IPS-15b (cell line): Measurements from ENCODE around the gene MRPL20.

Experiments used
- H3K27me3 ChIP-seq: one replicate; pipeline ENCODE4 v1.6.1; 2013; ENCODE audit warnings: low read length; ENCODE audit not compliant: control insufficient read depth, insufficient read depth
- H3K36me3 ChIP-seq: one replicate; pipeline ENCODE4 v1.6.1; 2013; ENCODE audit warnings: low read length; ENCODE audit not compliant: control insufficient read depth, insufficient read depth
- H3K4me1 ChIP-seq: one replicate; pipeline ENCODE4 v1.6.1; 2013; ENCODE audit warnings: mild to moderate bottlenecking, low read length; ENCODE audit not compliant: control insufficient read depth, insufficient read depth
- H3K4me3 ChIP-seq: one replicate; pipeline ENCODE4 v1.5.1; 2013; ENCODE audit warnings: low read depth, low read length
- H3K9ac ChIP-seq: one replicate; pipeline ENCODE4 v1.6.1; 2013; ENCODE audit warnings: low read depth, mild to moderate bottlenecking, low read length
- H3K9me3 ChIP-seq: one replicate; pipeline ENCODE4 v1.6.1; 2013; ENCODE audit warnings: mild to moderate bottlenecking, low read length; ENCODE audit not compliant: control insufficient read depth, insufficient read depth

Gene MRPL20

DNA sequence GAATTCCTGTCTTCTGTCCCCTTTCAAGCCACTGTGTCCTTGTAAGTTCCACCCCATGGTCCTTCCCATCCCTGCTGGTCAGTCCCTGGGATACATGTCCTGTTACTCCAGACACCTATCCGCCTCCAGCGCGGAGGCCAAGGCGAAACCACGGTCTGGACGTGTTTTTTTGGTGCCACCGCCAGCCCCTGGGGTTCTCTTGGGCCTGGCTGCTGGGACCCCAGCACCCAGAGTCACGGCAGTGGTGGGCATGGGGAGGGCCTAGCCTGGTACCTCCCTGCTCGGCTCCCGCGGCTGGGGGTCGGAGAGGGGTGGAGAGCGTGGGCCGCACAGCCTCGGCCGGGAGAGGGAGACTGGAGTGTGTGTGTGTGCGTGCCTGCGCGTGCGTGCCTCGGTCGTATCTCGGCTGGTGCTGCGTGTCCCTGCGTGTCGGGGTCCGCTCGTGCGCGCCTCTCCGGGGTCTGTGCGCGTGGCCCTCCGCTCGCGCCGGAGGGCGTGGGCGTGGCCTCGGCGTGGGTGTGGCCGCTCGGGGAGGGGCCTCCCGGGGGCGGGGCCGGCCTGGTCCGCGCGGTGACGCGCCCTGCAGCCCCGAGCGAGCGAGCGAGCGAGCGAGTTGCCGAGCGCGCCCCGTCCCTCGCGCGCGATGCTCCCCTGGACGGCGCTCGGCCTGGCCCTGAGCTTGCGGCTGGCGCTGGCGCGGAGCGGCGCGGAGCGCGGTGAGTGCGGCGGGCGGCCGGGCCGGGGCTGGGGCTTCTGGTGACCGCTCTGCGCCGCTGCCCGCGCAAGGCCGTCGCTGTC, 28.2 kb upstream of the MRPL20 start, which contains the start of gene VWA1:
TSS of gene VWA1 (plus strand) at position 585 of the 798 bp plus-strand sequence. CDS start at position 644, 59 bp downstream.
- Histone ChIP-seq H3K4me3 (peak within 1 kb of the TSS; percentile 66), H3K9me3 (no peaks in the 10 kb centered on the region), H3K27me3 (peaks cover 3% of the 10 kb centered on the region), H3K36me3 (peaks cover 3% of the 10 kb centered on the region), H3K4me1 (peaks cover 7% of the 10 kb centered on the region), H3K9ac (peak within 1 kb of the TSS; percentile 70)

DNA sequence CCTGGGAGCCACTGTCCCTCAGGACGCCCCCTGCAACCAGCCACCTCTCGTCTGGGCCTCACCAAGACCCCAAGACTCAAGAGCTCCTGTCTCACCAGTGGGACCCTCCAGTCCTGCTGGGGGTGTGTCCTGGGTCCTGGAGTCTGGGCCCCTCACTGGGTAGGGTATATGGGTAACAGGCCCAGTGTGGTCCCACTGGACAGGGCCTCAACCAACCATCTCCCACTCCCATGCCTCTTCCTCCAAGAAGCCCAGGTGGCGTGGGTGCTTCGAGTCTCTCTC, 27.7 kb upstream of the MRPL20 start:
- H3K4me1 ChIP-seq, result peaks cover 7% of the 10 kb centered on the region
- no peaks in the 10 kb centered on the region for H3K9me3 ChIP-seq
- H3K4me3 ChIP-seq, result peak overlapping the region; percentile 66
- H3K36me3 ChIP-seq, result peaks cover 3% of the 10 kb centered on the region
- peak overlapping the region; percentile 70 for H3K9ac ChIP-seq
- H3K27me3 ChIP-seq, result peaks cover 3% of the 10 kb centered on the region

DNA sequence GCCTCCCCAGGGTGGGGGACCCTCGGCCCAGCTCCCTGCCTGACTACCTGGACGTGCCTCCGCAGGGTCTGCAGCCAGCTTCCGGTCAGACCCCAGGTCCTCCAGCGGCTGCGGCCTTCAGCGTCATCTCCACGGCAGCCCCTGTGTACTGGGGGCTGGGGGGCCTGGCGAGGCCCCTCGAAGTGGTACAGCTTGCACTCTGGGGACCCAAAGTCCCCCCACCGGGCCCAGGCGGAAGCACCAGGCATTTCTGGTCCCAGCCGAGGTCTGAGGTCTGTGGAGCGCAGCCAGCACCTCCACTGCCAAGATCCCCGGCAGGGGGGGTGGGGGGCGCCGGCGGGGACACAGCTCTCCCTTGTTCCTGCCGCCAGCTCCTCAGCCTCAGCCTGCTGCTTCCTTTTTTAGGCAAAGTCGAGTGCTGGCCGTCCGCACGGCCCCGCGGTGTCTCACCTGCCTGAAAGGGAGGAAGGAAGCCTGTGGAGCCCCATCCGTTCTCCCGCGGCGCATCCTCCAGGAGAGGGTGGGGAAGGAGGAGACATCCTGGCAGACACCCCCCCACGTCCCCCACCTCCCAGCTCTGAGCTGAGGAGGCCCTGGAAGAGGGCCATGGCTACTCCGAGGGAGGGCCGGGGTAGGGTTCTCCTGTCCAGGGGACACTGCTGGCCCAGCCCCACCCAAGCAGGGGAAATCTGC, 27.2 kb upstream of the MRPL20 start:
- Histone ChIP-seq H3K36me3 (peaks cover 3% of the 10 kb centered on the region), H3K27me3 (peaks cover 3% of the 10 kb centered on the region), H3K9ac (peak overlapping the region; percentile 70), H3K4me3 (no peak overlapping the region), H3K9me3 (no peaks in the 10 kb centered on the region), H3K4me1 (peaks cover 7% of the 10 kb centered on the region)

DNA sequence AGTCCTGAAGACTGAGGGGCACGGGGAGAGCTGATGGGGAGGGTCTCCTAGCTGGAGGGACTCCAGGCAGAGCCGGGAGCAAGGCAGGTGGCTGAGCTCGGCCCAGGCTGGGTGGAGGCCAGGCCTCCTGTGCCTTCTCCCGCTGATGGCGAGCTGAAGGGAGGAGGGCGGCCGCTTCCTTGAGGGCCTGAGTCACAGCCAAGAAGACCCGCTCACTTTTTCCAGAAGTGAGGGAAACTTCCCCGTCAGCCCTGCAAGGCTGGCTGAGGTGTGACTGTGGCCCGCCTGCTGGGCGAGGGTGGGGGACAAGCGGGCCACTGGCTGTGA, 26.7 kb upstream of the MRPL20 start:
- H3K27me3 ChIP-seq, result peaks cover 3% of the 10 kb centered on the region
- peaks cover 7% of the 10 kb centered on the region for H3K4me1 ChIP-seq
- H3K36me3 ChIP-seq, result no peaks in the 10 kb centered on the region
- peak overlapping the region; percentile 70 for H3K9ac ChIP-seq
- no peaks in the 10 kb centered on the region for H3K9me3 ChIP-seq
- H3K4me3 ChIP-seq, result peak overlapping the region; percentile 13

DNA sequence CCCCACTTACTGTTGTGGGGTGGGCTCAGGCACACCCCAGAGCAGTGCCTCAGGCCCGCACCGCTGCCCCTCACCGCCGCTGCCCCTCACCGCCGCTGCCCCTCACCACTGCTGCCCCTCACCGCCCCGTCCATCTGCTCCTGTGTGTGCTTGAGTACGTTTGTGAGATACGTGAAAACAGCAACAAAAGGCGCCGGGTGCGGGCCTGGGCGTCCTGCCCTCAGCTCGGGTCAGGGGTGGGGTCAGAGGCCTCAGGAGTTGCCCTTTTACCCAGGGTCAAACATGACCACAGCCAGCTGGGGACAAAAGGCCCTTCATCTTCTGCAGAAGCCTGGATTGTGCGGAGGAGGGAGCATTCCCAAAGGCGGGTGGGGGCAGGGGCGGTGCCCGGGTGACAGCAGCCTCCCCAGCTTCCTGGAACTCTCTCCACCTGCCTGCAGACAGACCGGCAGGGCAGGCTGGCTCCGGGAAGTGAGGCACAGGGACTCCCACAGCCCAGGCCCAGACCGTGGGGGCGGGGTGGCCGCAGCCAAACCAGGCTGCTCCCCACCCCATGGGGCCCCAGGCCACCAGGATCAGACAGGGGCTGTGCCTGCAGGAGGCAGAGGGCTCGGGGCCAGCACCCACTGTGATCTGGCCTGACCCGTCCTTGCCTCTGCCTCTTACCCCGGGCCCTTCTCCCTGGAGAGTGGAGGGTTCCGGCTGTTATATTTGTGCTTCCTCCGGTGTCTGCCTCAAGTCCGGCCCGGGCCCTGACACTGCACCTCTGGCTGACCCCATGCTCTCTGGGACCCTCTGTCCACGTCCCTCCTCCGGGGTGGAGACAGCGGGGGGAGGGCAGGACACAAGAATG, 26.1 kb upstream of the MRPL20 start:
- H3K9ac ChIP-seq, result peak overlapping the region; percentile 70

DNA sequence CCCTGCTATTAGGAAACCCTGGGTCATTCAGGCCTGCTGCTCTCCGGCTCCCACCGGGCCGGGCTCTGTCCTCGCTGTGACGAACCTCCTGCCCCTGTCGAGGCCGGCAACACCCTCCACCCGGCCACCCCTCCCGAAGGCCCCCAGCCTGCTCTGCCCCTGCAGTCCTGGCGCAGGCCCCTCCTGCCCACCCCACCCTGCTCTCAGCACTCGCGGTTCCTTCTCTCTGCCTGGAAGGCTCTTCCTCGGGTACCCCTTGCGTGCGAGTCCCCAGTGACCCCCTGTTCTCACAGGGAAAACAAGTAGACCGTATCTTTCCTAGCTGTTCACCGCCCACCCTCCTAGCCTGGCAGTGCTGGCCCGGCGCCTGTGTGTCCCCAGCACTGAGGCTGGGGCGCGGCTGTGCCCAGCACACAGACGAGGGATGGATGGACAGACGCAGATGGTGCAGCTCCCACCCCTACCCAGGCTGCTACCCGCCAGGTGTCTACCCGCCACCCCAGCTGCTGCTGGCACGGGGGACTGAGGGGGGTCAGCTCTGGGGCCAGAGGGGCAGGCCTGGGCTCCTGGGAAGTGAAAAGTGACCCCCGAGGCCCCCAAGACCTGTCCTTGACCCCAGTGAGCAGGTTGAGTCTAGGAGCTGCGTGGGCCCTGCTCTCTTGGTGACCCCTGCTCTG, 25.3 kb upstream of the MRPL20 start:
- Histone ChIP-seq H3K4me1 (peaks cover 7% of the 10 kb centered on the region), H3K4me3 (no peak overlapping the region), H3K9me3 (no peaks in the 10 kb centered on the region), H3K9ac (no peak overlapping the region), H3K27me3 (peaks cover 3% of the 10 kb centered on the region), H3K36me3 (no peaks in the 10 kb centered on the region)

More for the DNA sequence above, 26.1 kb upstream of the MRPL20 start:
- H3K9me3 ChIP-seq, result no peaks in the 10 kb centered on the region
- no peaks in the 10 kb centered on the region for H3K36me3 ChIP-seq
- H3K4me1 ChIP-seq, result peaks cover 7% of the 10 kb centered on the region
- peaks cover 3% of the 10 kb centered on the region for H3K27me3 ChIP-seq
- H3K4me3 ChIP-seq, result peak overlapping the region; percentile 13

DNA sequence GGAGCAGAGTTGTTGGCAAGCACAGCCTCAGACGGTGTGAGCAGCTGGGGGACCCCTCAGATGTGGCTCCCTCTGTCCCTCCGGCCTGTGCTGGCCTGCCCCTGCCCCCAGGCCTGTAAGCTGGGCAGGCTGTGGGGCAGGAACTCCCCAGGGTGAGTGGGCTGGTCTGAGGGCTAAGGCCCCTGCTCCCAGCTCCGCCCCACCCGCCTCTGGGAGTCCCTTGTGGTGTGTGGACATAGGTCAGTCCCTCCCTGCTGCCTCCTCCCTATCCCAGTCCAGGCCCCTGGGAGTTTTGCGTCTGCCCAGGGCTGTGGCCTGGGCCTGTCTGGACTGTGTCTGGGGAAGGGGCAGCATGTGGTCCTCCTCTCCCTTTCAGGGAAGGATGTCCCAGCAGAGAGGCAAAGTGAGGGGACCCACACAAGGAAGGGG, 24.8 kb upstream of the MRPL20 start:
- H3K4me1 ChIP-seq, result peaks cover 7% of the 10 kb centered on the region
- no peaks in the 10 kb centered on the region for H3K36me3 ChIP-seq
- no peak overlapping the region for H3K4me3 ChIP-seq
- H3K9ac ChIP-seq, result no peak overlapping the region
- H3K9me3 ChIP-seq, result no peaks in the 10 kb centered on the region
- peaks cover 3% of the 10 kb centered on the region for H3K27me3 ChIP-seq

DNA sequence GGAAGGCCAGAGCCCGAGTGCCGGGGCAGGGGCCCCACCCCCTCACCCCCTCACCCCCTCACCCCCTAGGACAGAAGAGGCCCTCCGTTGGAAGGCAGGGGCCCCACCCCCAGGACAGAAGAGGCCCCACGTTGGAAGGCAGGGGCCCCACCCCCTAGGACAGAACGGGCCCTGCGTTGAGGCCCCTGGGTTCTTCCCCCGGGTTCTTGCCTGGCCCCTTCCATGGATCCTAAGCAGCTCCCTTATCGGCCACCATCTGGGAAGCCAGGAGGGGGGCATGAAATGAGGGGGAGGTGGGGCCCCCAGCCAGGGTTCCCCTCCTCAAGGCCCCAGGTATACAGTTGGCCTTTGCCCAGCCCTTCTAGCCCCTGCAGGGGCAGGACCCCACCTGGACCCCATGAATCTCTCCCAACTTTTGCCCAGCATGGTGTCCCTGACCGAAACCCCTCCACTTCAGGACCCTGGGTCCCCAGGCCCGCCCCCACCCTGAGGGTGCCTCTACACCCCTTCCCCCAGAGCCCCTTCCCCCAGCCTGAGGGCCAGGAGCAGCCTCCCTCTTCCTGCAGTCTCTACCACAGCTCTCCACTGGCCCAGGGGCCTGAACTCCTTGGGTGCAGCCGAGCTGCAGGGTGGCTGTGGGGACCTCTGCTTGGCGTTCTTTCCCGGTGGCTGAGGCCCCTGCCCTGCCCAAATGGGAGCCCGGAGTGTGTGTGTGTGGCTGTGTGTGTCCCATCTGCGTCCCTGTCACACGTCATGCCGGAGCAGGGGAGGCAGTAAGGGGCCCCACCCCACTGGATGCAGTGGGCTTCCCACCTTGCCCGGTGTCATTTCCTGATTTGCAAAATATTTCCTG, 24.1 kb upstream of the MRPL20 start:
- Histone ChIP-seq H3K4me1 (peaks cover 4% of the 10 kb centered on the region), H3K27me3 (no peaks in the 10 kb centered on the region)

DNA sequence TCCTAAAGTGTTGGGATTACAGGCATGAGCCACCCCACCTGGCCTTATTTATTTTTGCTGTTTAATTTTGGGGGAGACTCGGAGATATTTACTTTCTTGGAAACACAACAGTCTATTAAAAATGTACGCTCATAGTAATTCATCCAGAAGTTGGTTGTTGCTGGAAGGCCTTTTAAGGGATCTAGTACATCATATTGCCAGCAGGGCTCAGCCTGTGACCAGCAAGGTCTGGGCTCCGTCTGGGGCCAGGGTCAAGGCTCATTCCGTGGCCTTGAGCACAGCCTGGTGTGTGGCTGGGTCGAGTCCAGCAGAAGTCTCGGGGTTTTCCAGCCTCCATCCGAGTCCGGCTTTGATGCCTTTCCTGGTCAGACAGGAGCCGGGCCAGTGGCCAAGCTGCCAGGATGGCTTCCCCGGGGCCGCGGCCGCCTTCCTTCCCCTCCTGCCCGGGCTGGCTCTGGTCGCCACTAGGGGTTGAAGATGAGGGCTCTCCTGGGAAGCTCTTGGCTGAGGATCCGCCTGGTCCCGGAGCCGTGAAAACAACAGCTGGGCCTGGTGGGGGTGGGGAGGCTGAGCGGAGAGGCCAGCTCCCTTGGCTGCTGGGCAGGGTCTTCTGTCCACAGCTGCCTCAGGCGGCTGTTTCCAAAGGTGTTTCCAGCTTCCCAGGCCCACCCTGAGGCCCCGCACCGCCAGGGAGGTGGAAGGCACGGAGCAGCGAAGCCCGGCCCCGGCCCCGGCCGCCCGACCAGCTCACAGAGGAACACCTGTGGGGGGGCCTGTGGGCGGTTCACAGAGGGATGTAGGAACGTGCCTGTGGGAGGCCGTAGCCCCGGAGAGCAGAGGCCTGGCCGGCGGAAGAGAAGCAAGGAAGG, 23.3 kb upstream of the MRPL20 start:
- H3K27me3 ChIP-seq, result no peaks in the 10 kb centered on the region
- H3K36me3 ChIP-seq, result no peaks in the 10 kb centered on the region
- peak overlapping the region; percentile 54 for H3K9ac ChIP-seq
- peaks cover 4% of the 10 kb centered on the region for H3K4me1 ChIP-seq
- H3K4me3 ChIP-seq, result no peak overlapping the region
- H3K9me3 ChIP-seq, result no peaks in the 10 kb centered on the region

More for the DNA sequence above, 24.1 kb upstream of the MRPL20 start:
- no peak overlapping the region for H3K9ac ChIP-seq
- H3K36me3 ChIP-seq, result no peaks in the 10 kb centered on the region
- H3K9me3 ChIP-seq, result no peaks in the 10 kb centered on the region
- H3K4me3 ChIP-seq, result no peak overlapping the region

DNA sequence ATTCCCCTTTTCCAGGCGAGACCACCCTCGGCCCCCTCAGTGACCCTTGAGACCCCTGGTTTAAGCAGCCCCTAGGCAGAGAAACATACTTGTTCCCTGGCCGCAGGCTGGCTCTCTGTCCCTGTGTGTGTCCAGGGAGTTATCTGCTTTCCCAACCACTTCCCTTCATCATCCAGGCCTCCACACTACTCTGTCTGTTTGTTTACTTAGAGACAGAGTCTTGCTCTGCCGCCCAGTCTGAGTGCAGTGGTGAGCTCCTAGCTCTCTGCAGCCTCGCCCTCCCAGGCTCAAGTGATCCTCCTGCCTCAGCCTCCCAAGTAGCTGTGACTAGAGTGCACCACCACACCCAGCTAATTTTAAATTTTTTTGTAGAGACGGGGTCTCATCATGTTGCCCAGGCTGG, 22.6 kb upstream of the MRPL20 start:
- Histone ChIP-seq H3K36me3 (no peaks in the 10 kb centered on the region), H3K4me3 (no peak overlapping the region), H3K9ac (no peak overlapping the region), H3K4me1 (peaks cover under 1% of the 10 kb centered on the region), H3K9me3 (no peaks in the 10 kb centered on the region), H3K27me3 (no peaks in the 10 kb centered on the region)
